Endothelial cell of umbilical vein (primary cell): ENCODE measurements around the gene UVSSA. TPM values are rescaled to one million over a fixed set of nuclear protein-coding genes. Genes with fewer than 3 reads are reported as not detected.

Experiments used
- BruUV-seq: library from RNA; stranded (reverse); fragments of 400-500 nt; replicated peaks from 2 replicates; lab custom pipeline; 2021; lab: Mats Ljungman, UMichigan
- CTCF ChIA-PET: fragments of 300-600, 350-600 bp; sonication (Branson Sonifier 250); formaldehyde crosslinking; loops from one replicate; lab custom pipeline; 2021; ENCODE audit warnings: antibody characterized with exemption, inconsistent platforms; lab: Charles Lee
- POLR2A ChIA-PET: fragments of 300-600, 350-600 bp; sonication (Branson Sonifier 250); formaldehyde crosslinking; loops from one replicate; lab custom pipeline; 2021; ENCODE audit warnings: antibody characterized with exemption, inconsistent platforms; lab: Charles Lee
- DNase-seq: peaks from one replicate; pipeline ENCODE4 v3.0.0-alpha.2; 2011; ENCODE audit warnings: low read depth, low spot score
- FAIRE-seq: peaks from 2 replicates; lab custom pipeline; 2011; peaks lifted over from hg19 to GRCh38; lab: Jason Lieb, UNC
- H2AFZ ChIP-seq: 2 replicates; pipeline ENCODE4 v1.6.0; 2012; ENCODE audit warnings: low read depth, low read length, control low read depth, inconsistent platforms
- H3K27ac ChIP-seq: 2 replicates; pipeline ENCODE4 v1.5.1; 2011; ENCODE audit warnings: low read depth, mild to moderate bottlenecking, control low read depth, low read length, moderate library complexity; ENCODE audit not compliant: insufficient read depth
- H3K27me3 ChIP-seq, 2 experiments: 2 replicates each; pipeline versions ENCODE4 v1.6.0 to v1.6.1; 2011; ENCODE audit warnings: low read length in 2 of 2, mixed read lengths in 1 of 2; ENCODE audit not compliant: control insufficient read depth in 2 of 2, insufficient read depth in 2 of 2
- H3K36me3 ChIP-seq, 2 experiments: 2 replicates in 1 of 2; 3 replicates in 1 of 2; pipeline ENCODE4 v1.5.1; 2011; ENCODE audit warnings: low read length in 2 of 2, mild to moderate bottlenecking in 1 of 2, moderate library complexity in 1 of 2; ENCODE audit not compliant: control insufficient read depth in 2 of 2, insufficient read depth in 2 of 2; ENCODE audit errors: extremely low read depth in 1 of 2
- H3K4me1 ChIP-seq: 3 replicates; pipeline ENCODE4 v1.5.1; 2011; ENCODE audit warnings: mild to moderate bottlenecking, low read length; ENCODE audit not compliant: control insufficient read depth, insufficient read depth; ENCODE audit errors: extremely low read depth
- H3K4me2 ChIP-seq: 2 replicates; pipeline ENCODE4 v1.6.1; 2011; ENCODE audit warnings: low read length, control low read depth, mixed read lengths; ENCODE audit not compliant: insufficient read depth
- H3K4me3 ChIP-seq, 3 experiments: fragments of 200-600 bp in 1 of 3; sonication (generic), shearing (Covaris generic) in 1 of 3; replicated peaks in 1 of 3; 2 replicates each; pipeline ENCODE4 v1.5.1; 2011 to 2016; ENCODE audit warnings: control low read depth in 3 of 3, low read length in 3 of 3, mild to moderate bottlenecking in 2 of 3, inconsistent platforms in 1 of 3, low read depth in 1 of 3, moderate library complexity in 1 of 3; ENCODE audit not compliant: insufficient read depth in 1 of 3
- H3K79me2 ChIP-seq: 2 replicates; pipeline ENCODE4 v1.6.0; 2012; ENCODE audit warnings: low read length, inconsistent platforms; ENCODE audit not compliant: control insufficient read depth, insufficient read depth
- H3K9ac ChIP-seq: replicated peaks from 2 replicates; pipeline ENCODE3; 2011; ENCODE audit warnings: low read length, control low read depth; ENCODE audit not compliant: insufficient read depth; ENCODE audit errors: extremely low read depth
- H3K9me1 ChIP-seq: replicated peaks from 3 replicates; pipeline ENCODE4 v1.6.0; 2011; ENCODE audit warnings: mild to moderate bottlenecking, low read length; ENCODE audit not compliant: control insufficient read depth, insufficient read depth; ENCODE audit errors: extremely low read depth
- H3K9me3 ChIP-seq: replicated peaks from 2 replicates; pipeline ENCODE4 v1.5.1; 2012; ENCODE audit warnings: low read length, inconsistent platforms; ENCODE audit not compliant: control insufficient read depth, insufficient read depth
- H4K20me1 ChIP-seq: replicated peaks from 2 replicates; pipeline ENCODE3; 2011; ENCODE audit warnings: mild to moderate bottlenecking, low read length; ENCODE audit not compliant: control insufficient read depth, insufficient read depth; ENCODE audit errors: extremely low read depth
- CTCF ChIP-seq, 2 donors: IDR thresholded peaks; 1 replicate in 1 of 2; 2 replicates in 1 of 2; pipeline ENCODE4 v1.5.1; 2011; ENCODE audit warnings: low read length in 2 of 2, mild to moderate bottlenecking in 2 of 2, moderate library complexity in 2 of 2, control low read depth in 1 of 2, inconsistent platforms in 1 of 2, low read depth in 1 of 2; ENCODE audit not compliant: insufficient read depth in 1 of 2; ENCODE audit errors: extremely low read depth in 1 of 2
- FOS ChIP-seq: IDR thresholded peaks from 2 replicates; pipeline ENCODE4 v1.6.1; 2011; ENCODE audit warnings: mild to moderate bottlenecking, low read length, moderate library complexity, borderline replicate concordance; ENCODE audit not compliant: insufficient read depth
- GATA2 ChIP-seq: IDR thresholded peaks from 2 replicates; pipeline ENCODE4 v1.7.0; 2011; ENCODE audit warnings: low read depth, mild to moderate bottlenecking, moderate library complexity, mixed read lengths, low read length; ENCODE audit not compliant: insufficient read length, insufficient read depth
- JUN ChIP-seq: IDR thresholded peaks from 2 replicates; pipeline ENCODE4 v1.6.1; 2011; ENCODE audit warnings: borderline replicate concordance, low read depth; ENCODE audit not compliant: insufficient read length, insufficient read depth
- MAX ChIP-seq: IDR thresholded peaks from 2 replicates; pipeline ENCODE4 v1.6.1; 2011; ENCODE audit not compliant: insufficient read depth, insufficient read length
- POLR2A ChIP-seq: IDR thresholded peaks from 2 replicates; pipeline ENCODE4 v1.6.1; 2012; ENCODE audit warnings: low read depth, mild to moderate bottlenecking, control low read depth, low read length
- POLR2AphosphoS5 ChIP-seq: IDR thresholded peaks from 2 replicates; pipeline ENCODE4 v1.6.1; 2012; ENCODE audit warnings: low read depth, mild to moderate bottlenecking, control low read depth, low read length, moderate library complexity; ENCODE audit not compliant: insufficient read depth
- dilution Hi-C: fragments of 300-500 bp; cut with MboI; formaldehyde crosslinking; loops from one replicate; pipeline ENCODE4 v1.15.0; 2019; ENCODE audit warnings: low sequenced_read_pairs; ENCODE audit not compliant: extremely low pct_ligation_motif_present
- intact Hi-C: fragments of 100-400 bp; cut with micrococcal nuclease; formaldehyde crosslinking; loops from one replicate; pipeline ENCODE4 v1.10.0; 2022
- polyA plus RNA-seq, 4 experiments: library from polyadenylated mRNA; depleted of rRNA in 3 of 4; stranded (reverse) in 3 of 4; unstranded in 1 of 4; fragments of >200 nt; gene quantifications; 2 replicates each; pipeline versions ENCODE4 v1.2.1 to v1.2.3, GENCODE V29; 2011 to 2012; ENCODE audit warnings: missing spikeins in 1 of 4
- total RNA-seq: library from RNA; stranded (reverse); gene quantifications from 2 replicates; pipeline ENCODE4 v1.2.3, GENCODE V29; 2021

Gene UVSSA
- total and polyA plus RNA-seq, 2 donors (not counting 3 experiments of a cell fraction or from before 2014, with no cell fraction given): 7.1 to 14.9 TPM

- POLR2A ChIA-PET: no interaction called here
- DNase-seq: no peak
- dilution Hi-C loops: no loop called here
Observed at GRCh38 chr4:1299301-1299860, 47.6 kb upstream of the UVSSA start.

More at GRCh38 chr4:1299301-1299860, 47.6 kb upstream of the UVSSA start:
- Histone ChIP-seq H4K20me1 (peaks cover 2% of the 10 kb centered on the region), H3K27ac (no peak overlapping the region), H3K36me3 (peaks cover 3 to 27% of the 10 kb centered on the region in 2 experiments), H3K9ac (no peak overlapping the region), H3K9me1 (no peaks in the 10 kb centered on the region), H3K79me2 (peaks cover 83% of the 10 kb centered on the region), H3K4me2 (no peak overlapping the region), H3K4me3 (no peak overlapping the region), H3K27me3 (no peaks in the 10 kb centered on the region), H3K9me3 (no peaks in the 10 kb centered on the region), H2AFZ (no peak overlapping the region), H3K4me1 (no peaks in the 10 kb centered on the region)
- intact Hi-C loops: no loop called here
- CTCF ChIA-PET: interaction anchor here (1.0 kb wide), 1 partner anchor 10 kb away, joined by 3 read pairs; the partner anchor contains the start of gene MAEA
- BruUV-seq: no TSS peak
- TF ChIP-seq POLR2AphosphoS5 (no peak), GATA2 (no peak), CTCF (IDR thresholded peaks at IDR 0.05; ENCODE audit: extremely low read depth in 1 of 2, insufficient read depth in 1 of 2, low read depth in 1 of 2, low read length in 2 of 2) (no peak), POLR2A (no peak), MAX (no peak), FOS (no peak), JUN (no peak)
- FAIRE-seq: no peak
